Adrenal gland (tissue), 12 donors: ENCODE measurements around the gene FOXN3. TPM values are rescaled to one million over a fixed set of nuclear protein-coding genes. Genes with fewer than 3 reads are reported as not detected.
A peak's percentile ranks its signal among the peaks of the same experiment; 100 is the strongest.

ENCODE experiments used
- DNase-seq, 7 donors: peaks; one replicate each; pipeline ENCODE4 v3.0.0-alpha.2; 2019 to 2020
- H3K27ac ChIP-seq, 5 donors: fragments of 200-600 bp; sonication (generic) in 4 of 5; 1 replicate in 3 of 5; 2 replicates in 2 of 5; pipeline versions ENCODE4 v1.5.1 to v1.8.0; 2016 to 2020; ENCODE audit warnings: mild to moderate bottlenecking in 1 of 5
- H3K27me3 ChIP-seq: fragments of 200-600 bp; 2 replicates; pipeline ENCODE4 v1.8.0; 2021
- H3K36me3 ChIP-seq, 2 donors: fragments of 200-600 bp; replicated peaks in 1 of 2; 1 replicate in 1 of 2; 2 replicates in 1 of 2; pipeline versions ENCODE4 v1.5.1 to v1.8.0; 2018 to 2022
- H3K4me1 ChIP-seq, 2 donors: fragments of 200-600 bp; replicated peaks in 1 of 2; 1 replicate in 1 of 2; 2 replicates in 1 of 2; pipeline versions ENCODE4 v1.5.1 to v1.8.0; 2018 to 2021
- H3K4me3 ChIP-seq, 4 donors: fragments of 200-600 bp; sonication (generic) in 3 of 4; one replicate each; pipeline ENCODE4 v1.5.1; 2016 to 2018
- H3K9me3 ChIP-seq, 3 donors: fragments of 200-600 bp; sonication (generic) in 1 of 3; replicated peaks in 1 of 3; 1 replicate in 2 of 3; 2 replicates in 1 of 3; pipeline versions ENCODE4 v1.5.1 to v1.8.0; 2016 to 2021
- CTCF ChIP-seq, 6 experiments: fragments of 450-650 bp in 4 of 6; fragments of 200-600 bp in 2 of 6; sonication (generic) in 1 of 6; IDR thresholded peaks; 1 replicate in 5 of 6; 2 replicates in 1 of 6; pipeline versions ENCODE4 v1.5.1 to v1.8.0; 2016 to 2021; ENCODE audit warnings: antibody characterized with exemption in 6 of 6, mild to moderate bottlenecking in 2 of 6, moderate library complexity in 1 of 6
- POLR2A ChIP-seq, 2 donors: fragments of 450-650 bp; IDR thresholded peaks; one replicate each; pipeline ENCODE4 v1.6.1; 2017; ENCODE audit warnings: antibody characterized with exemption in 2 of 2, mild to moderate bottlenecking in 2 of 2, moderate library complexity in 1 of 2
- WGBS, 4 donors: extraction: QIAGEN DNeasy Blood & Tissue Kit in 2 of 4; methylation state at CpG; one replicate each; pipeline versions ENCODE4 v1.1.5 to v1.1.7; 2013 to 2017; 5-methylcytosine and 5-hydroxymethylcytosine counted together
- intact Hi-C, 2 donors: fragments of 100-400 bp; cut with DNase I; formaldehyde crosslinking; loops; one replicate each; pipeline versions ENCODE4 v1.14.1 to v1.15.0; 2022 to 2023
- polyA plus RNA-seq, 3 donors: library from polyadenylated mRNA; stranded (reverse); fragments of 200-250 nt in 2 of 3; fragments of 350-450 nt in 1 of 3; fragmentation: Illumina TruSeq in 1 of 3; extraction: RNeasy Lipid Tissue Mini Kit (QIAGEN cat#74804) in 1 of 3; gene quantifications; one replicate each; pipeline ENCODE4 v1.2.3, GENCODE V29; 2013 to 2014
- total RNA-seq, 9 donors: library from RNA; depleted of rRNA in 4 of 9; stranded (reverse); fragments of >200 nt in 4 of 9; fragments of 120-200 nt in 1 of 9; fragmentation: NEBNext Ultra II Directional in 1 of 9; extraction: Animal tissue kit (Norgen Biotek cat#: 25700) in 1 of 9; gene quantifications; one replicate each; pipeline versions ENCODE4 v1.1.0 to v1.2.4, GENCODE V29; 2013 to 2023
- donor health status: healthy with polysubstance abuse.
- donor health status: Bipolar disorder and iron deficiency.
- donor health status: DM: yes; HTN: yes; CAD: no.
- donor health status: DM: no; HTN: no; CAD: no.
- donor health status: DM: no; HTN: no; CAD: no.
- donor health status: DM: yes; HTN: yes; CAD: no.

The FOXN3 gene
- total and polyA plus RNA-seq, 12 donors = 10.7 to 131 (median 96.8) TPM

GRCh38 chr14:89207925-89208328, 209.1 kb downstream of the FOXN3 start:
- no peaks in the 10 kb centered on the region for H3K9me3 ChIP-seq
- peak in 1 of 7 donors; percentile 43 for DNase-seq
- H3K27ac ChIP-seq = no peak overlapping the region
- intact Hi-C loops = no loop called here
- H3K36me3 ChIP-seq = no peaks in the 10 kb centered on the region
- 75 to 96% (median 89%) methylated on average over 6 to 7 of the region's 7 CpGs for WGBS, 4 donors
- H3K4me1 ChIP-seq = peaks cover 0 to 6% of the 10 kb centered on the region in 2 donors
- no peak overlapping the region for H3K4me3 ChIP-seq
- no peaks in the 10 kb centered on the region for H3K27me3 ChIP-seq
- TF ChIP-seq CTCF (IDR thresholded peaks at IDR 0.05) (no peak), POLR2A (IDR thresholded peaks at IDR 0.05) (no peak)

GRCh38 chr14:89206389-89207031, 210.5 kb downstream of the FOXN3 start:
- TF ChIP-seq CTCF (IDR thresholded peaks at IDR 0.05) (no peak), POLR2A (IDR thresholded peaks at IDR 0.05) (no peak)
- WGBS, 4 donors = 93 to 99% (median 96%) methylated on average over 17 of the region's 17 CpGs

GRCh38 chr14:89205137-89205740, 211.8 kb downstream of the FOXN3 start:
- DNase-seq = no peak
- H3K9me3 ChIP-seq = no peaks in the 10 kb centered on the region
- no peak overlapping the region for H3K27ac ChIP-seq
- intact Hi-C loops = no loop called here
- TF ChIP-seq POLR2A (IDR thresholded peaks at IDR 0.05) = no peak
- H3K36me3 ChIP-seq = no peaks in the 10 kb centered on the region
- H3K4me3 ChIP-seq = no peak overlapping the region
- H3K4me1 ChIP-seq = no peaks in the 10 kb centered on the region
- WGBS, 4 donors = 85 to 91% (median 90%) methylated on average over 18 of the region's 18 CpGs
- H3K27me3 ChIP-seq = no peaks in the 10 kb centered on the region

More at GRCh38 chr14:89206389-89207031, 210.5 kb downstream of the FOXN3 start:
- no peak for DNase-seq
- Histone ChIP-seq H3K4me3 (no peak overlapping the region), H3K27me3 (no peaks in the 10 kb centered on the region), H3K4me1 (no peaks in the 10 kb centered on the region), H3K36me3 (no peaks in the 10 kb centered on the region), H3K27ac (no peak overlapping the region), H3K9me3 (no peaks in the 10 kb centered on the region)
- intact Hi-C loops = no loop called here

- no peak overlapping the region for H3K4me3 ChIP-seq
- H3K9me3 ChIP-seq = no peaks in the 10 kb centered on the region
- H3K27ac ChIP-seq = no peak overlapping the region
- peaks cover 0 to 14% of the 10 kb centered on the region in 2 donors for H3K4me1 ChIP-seq
- WGBS, 4 donors = 81 to 93% (median 86%) methylated on average over 10 of the region's 10 CpGs
- TF ChIP-seq CTCF (IDR thresholded peaks at IDR 0.05) = no peak
- no peak for TF ChIP-seq POLR2A (IDR thresholded peaks at IDR 0.05)
- DNase-seq = peak in 1 of 7 donors; percentile 33
- no peaks in the 10 kb centered on the region for H3K36me3 ChIP-seq
- intact Hi-C loops = no loop called here
- H3K27me3 ChIP-seq = no peaks in the 10 kb centered on the region
These were observed 214.4 kb downstream of the FOXN3 start for GRCh38 chr14:89202413-89203190.
